ENCODE results near the gene RPS6KA2.
A peak's percentile ranks its signal among the peaks of the same experiment; 100 is the strongest.

Gene RPS6KA2

GRCh38 chr6:166471797-166472260, 155.2 kb downstream of the RPS6KA2 start:
- Mint-ChIP-seq H3K9me3 (no peaks in the 10 kb centered on the region), H3K4me1 (ENCODE audit: low read depth) (peaks cover 7% of the 10 kb centered on the region), H3K4me3 (no peak overlapping the region), H3K36me3 (ENCODE audit: low read depth) (no peaks in the 10 kb centered on the region), H3K27me3 (no peaks in the 10 kb centered on the region), H3K27ac (no peak overlapping the region)
- no peak for DNase-seq

- no peak for DNase-seq
- H3K4me1 Mint-ChIP-seq (ENCODE audit: low read depth), result peaks cover 7% of the 10 kb centered on the region
- no peaks in the 10 kb centered on the region for H3K9me3 Mint-ChIP-seq
- no peak overlapping the region for H3K27ac Mint-ChIP-seq
- no peak overlapping the region for H3K4me3 Mint-ChIP-seq
- H3K27me3 Mint-ChIP-seq, result no peaks in the 10 kb centered on the region
- no peaks in the 10 kb centered on the region for H3K36me3 Mint-ChIP-seq (ENCODE audit: low read depth)
Observed at GRCh38 chr6:166470863-166471410, 156.1 kb downstream of the RPS6KA2 start.

- H3K27ac Mint-ChIP-seq, result no peak overlapping the region
- H3K36me3 Mint-ChIP-seq (ENCODE audit: low read depth), result no peaks in the 10 kb centered on the region
- H3K4me1 Mint-ChIP-seq (ENCODE audit: low read depth), result peaks cover 7% of the 10 kb centered on the region
- no peaks in the 10 kb centered on the region for H3K27me3 Mint-ChIP-seq
- H3K4me3 Mint-ChIP-seq, result no peak overlapping the region
- no peak for DNase-seq
- no peaks in the 10 kb centered on the region for H3K9me3 Mint-ChIP-seq
Observed at GRCh38 chr6:166470029-166470862, 156.8 kb downstream of the RPS6KA2 start.

DNA sequence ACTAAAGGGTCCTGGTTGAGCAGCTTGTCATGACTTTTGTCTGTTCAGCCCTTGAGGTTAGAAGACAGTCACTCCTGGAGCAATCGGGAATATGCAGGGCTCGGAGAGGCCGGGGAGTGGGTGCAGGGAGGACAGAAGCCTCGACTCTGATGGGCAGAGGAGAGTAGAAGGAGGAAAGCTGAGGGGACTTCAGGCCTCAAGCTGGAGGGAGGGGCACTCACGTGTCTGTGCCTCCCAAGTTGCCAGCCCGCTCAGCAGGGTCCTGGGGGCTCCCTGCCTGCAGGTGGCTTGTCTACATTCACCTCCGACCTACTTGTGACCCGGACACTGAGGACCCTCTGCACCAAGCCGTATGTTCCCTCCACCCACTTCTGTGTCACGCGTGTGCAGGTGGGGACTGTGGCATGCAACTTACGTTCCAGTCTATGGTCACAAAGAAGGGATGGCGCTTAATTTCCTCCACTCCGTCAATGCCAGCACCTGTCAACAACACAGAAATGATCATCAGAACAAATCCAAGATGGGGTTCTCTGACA, 157.6 kb downstream of the RPS6KA2 start:
- Mint-ChIP-seq H3K27me3 (no peaks in the 10 kb centered on the region), H3K4me3 (no peak overlapping the region)
- no peak for DNase-seq

GRCh38 chr6:166467436-166468000, 159.5 kb downstream of the RPS6KA2 start:
- H3K9me3 Mint-ChIP-seq, result no peaks in the 10 kb centered on the region
- no peak overlapping the region for H3K4me3 Mint-ChIP-seq
- H3K36me3 Mint-ChIP-seq (ENCODE audit: low read depth), result no peaks in the 10 kb centered on the region
- no peaks in the 10 kb centered on the region for H3K4me1 Mint-ChIP-seq (ENCODE audit: low read depth)
- H3K27me3 Mint-ChIP-seq, result no peaks in the 10 kb centered on the region
- H3K27ac Mint-ChIP-seq, result peak overlapping the region; percentile 42
- peak; percentile 6 for DNase-seq

More for the DNA sequence above, 157.6 kb downstream of the RPS6KA2 start:
- peaks cover 6% of the 10 kb centered on the region for H3K4me1 Mint-ChIP-seq (ENCODE audit: low read depth)
- no peaks in the 10 kb centered on the region for H3K9me3 Mint-ChIP-seq
- H3K27ac Mint-ChIP-seq, result no peak overlapping the region
- no peaks in the 10 kb centered on the region for H3K36me3 Mint-ChIP-seq (ENCODE audit: low read depth)

- no peaks in the 10 kb centered on the region for H3K36me3 Mint-ChIP-seq (ENCODE audit: low read depth)
- no peak overlapping the region for H3K4me3 Mint-ChIP-seq
- no peaks in the 10 kb centered on the region for H3K9me3 Mint-ChIP-seq
- no peaks in the 10 kb centered on the region for H3K27me3 Mint-ChIP-seq
- peak overlapping the region; percentile 42 for H3K27ac Mint-ChIP-seq
- no peak for DNase-seq
- H3K4me1 Mint-ChIP-seq (ENCODE audit: low read depth), result no peaks in the 10 kb centered on the region
Observed at GRCh38 chr6:166466178-166467122, 160.6 kb downstream of the RPS6KA2 start.

- no peak for DNase-seq
- H3K27me3 Mint-ChIP-seq, result no peaks in the 10 kb centered on the region
- no peak overlapping the region for H3K27ac Mint-ChIP-seq
- H3K36me3 Mint-ChIP-seq (ENCODE audit: low read depth), result no peaks in the 10 kb centered on the region
- H3K4me1 Mint-ChIP-seq (ENCODE audit: low read depth), result no peaks in the 10 kb centered on the region
- H3K9me3 Mint-ChIP-seq, result no peaks in the 10 kb centered on the region
- no peak overlapping the region for H3K4me3 Mint-ChIP-seq
Observed at GRCh38 chr6:166465671-166466087, 161.4 kb downstream of the RPS6KA2 start.

GRCh38 chr6:166465003-166465399, 162.1 kb downstream of the RPS6KA2 start:
- DNase-seq, result no peak
- Mint-ChIP-seq H3K4me1 (ENCODE audit: low read depth) (no peaks in the 10 kb centered on the region), H3K4me3 (no peak overlapping the region), H3K27ac (no peak overlapping the region), H3K9me3 (no peaks in the 10 kb centered on the region), H3K27me3 (no peaks in the 10 kb centered on the region), H3K36me3 (ENCODE audit: low read depth) (no peaks in the 10 kb centered on the region)

- Mint-ChIP-seq H3K36me3 (ENCODE audit: low read depth) (no peaks in the 10 kb centered on the region), H3K4me1 (ENCODE audit: low read depth) (no peaks in the 10 kb centered on the region), H3K4me3 (no peak overlapping the region), H3K27ac (no peak overlapping the region), H3K27me3 (no peaks in the 10 kb centered on the region), H3K9me3 (no peaks in the 10 kb centered on the region)
- no peak for DNase-seq
Observed at GRCh38 chr6:166464068-166465002, 162.7 kb downstream of the RPS6KA2 start.

GRCh38 chr6:166463359-166464067, 163.5 kb downstream of the RPS6KA2 start:
- no peak for DNase-seq
- H3K27me3 Mint-ChIP-seq, result no peaks in the 10 kb centered on the region
- H3K27ac Mint-ChIP-seq, result no peak overlapping the region
- H3K36me3 Mint-ChIP-seq (ENCODE audit: low read depth), result no peaks in the 10 kb centered on the region
- no peak overlapping the region for H3K4me3 Mint-ChIP-seq
- H3K4me1 Mint-ChIP-seq (ENCODE audit: low read depth), result no peaks in the 10 kb centered on the region
- no peaks in the 10 kb centered on the region for H3K9me3 Mint-ChIP-seq

DNA sequence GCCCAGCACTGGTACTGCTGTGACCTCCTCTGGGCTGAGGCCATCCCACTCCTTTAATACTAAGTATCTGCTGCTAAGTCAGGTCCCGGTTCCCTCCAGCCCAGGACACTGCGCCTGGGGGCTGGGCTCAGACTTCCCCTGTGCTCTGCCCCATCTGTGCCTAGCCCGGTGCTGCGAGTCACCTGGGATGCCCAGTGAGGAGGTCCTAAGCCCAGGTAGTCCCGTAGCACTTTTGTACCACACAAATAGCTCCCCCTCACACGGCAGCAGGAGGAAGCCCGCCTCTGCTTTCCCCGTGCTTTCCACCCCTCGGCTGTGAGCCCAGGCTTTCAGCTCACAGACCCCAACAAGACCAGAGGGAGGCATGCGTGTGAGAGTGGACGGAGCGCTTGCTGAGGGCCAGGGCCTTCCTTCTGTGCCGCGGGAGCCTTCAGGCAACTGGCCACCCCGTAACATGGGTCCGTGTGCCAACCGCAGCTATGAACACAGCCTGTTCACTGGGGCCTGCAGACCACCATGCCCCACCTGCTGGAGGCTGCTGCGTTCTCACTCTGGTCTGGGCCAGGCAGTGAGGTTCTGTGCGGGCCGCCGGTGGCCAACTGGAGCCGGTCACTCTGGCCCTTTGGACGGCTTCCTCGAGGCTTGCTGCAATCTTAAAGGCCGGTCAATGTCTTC, 164.5 kb downstream of the RPS6KA2 start:
- Mint-ChIP-seq H3K36me3 (ENCODE audit: low read depth) (peaks cover 1% of the 10 kb centered on the region), H3K9me3 (no peaks in the 10 kb centered on the region), H3K27me3 (no peaks in the 10 kb centered on the region), H3K27ac (no peak overlapping the region), H3K4me1 (ENCODE audit: low read depth) (no peaks in the 10 kb centered on the region), H3K4me3 (no peak overlapping the region)
- DNase-seq, result no peak

GRCh38 chr6:166461821-166462460, 165.1 kb downstream of the RPS6KA2 start:
- DNase-seq, result no peak
- Mint-ChIP-seq H3K9me3 (no peaks in the 10 kb centered on the region), H3K4me1 (ENCODE audit: low read depth) (no peaks in the 10 kb centered on the region), H3K4me3 (no peak overlapping the region), H3K27ac (no peak overlapping the region), H3K36me3 (ENCODE audit: low read depth) (peaks cover 1% of the 10 kb centered on the region), H3K27me3 (no peaks in the 10 kb centered on the region)

Measured in activated T-cell treated with anti-CD3 and anti-CD28 coated beads, Interleukin-2, amount 50 U/mL, for 24 hours (primary cell).